Measurements from ENCODE around the gene PDE7B. TPM values are rescaled to one million over a fixed set of nuclear protein-coding genes. Genes with fewer than 3 reads are reported as not detected.

Gene PDE7B
- total and polyA plus RNA-seq, 2 of the 8 experiments (the other 6 are each of a cell fraction or from before 2014, with no cell fraction given): not detected

DNA sequence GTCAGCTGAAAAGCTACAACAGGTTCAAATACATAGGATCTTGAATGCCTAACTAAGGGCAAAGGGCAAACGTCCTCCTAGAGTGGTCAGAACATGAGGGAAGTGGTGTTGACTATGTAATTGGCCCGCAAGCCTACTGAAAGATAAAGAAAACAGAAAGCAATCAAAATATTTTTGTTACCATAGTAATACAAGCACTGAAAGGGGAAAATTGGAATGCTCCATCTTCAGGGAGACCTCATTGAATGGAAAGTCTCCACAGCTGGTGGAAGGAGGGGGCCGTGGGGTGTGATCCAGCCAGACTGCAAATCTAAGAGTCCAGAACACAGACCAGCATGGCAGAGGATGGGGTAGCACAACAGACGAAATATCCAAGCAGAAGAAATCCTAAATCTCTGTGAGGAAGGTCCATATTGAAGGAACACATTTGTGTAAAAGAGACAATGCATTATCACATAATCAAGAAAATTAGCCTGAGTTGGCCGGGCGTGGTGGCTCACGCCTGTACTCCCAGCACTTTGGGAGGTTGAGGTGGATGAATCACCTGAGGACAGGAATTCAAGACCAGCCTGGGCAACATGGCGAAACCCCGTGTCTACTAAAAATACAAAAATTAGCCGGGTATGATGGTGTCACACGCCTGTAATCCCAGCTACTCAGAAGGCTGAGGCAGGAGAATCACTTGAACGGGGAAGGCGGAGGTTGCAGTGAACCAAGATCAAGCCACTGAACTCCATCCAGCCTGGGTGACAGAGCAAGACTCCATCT lies 359.1 kb downstream of the PDE7B start (continued):
- TF ChIP-seq CHD7 (IDR thresholded peaks at IDR 0.05; ENCODE audit: insufficient replicate concordance, low read length) (no peak), RXRA (IDR thresholded peaks at IDR 0.05; ENCODE audit: insufficient read depth, low read depth, low read length) (no peak)

Data from H1 (cell line).